NCI-H460 (cell line): ENCODE measurements around the gene VPREB1. TPM values are rescaled to one million over a fixed set of nuclear protein-coding genes. Genes with fewer than 3 reads are reported as not detected.
"Not testable (repeated sequence)": the region's sequence is repeated elsewhere in the genome, so short reads cannot be mapped to it uniquely, and the experiment has no call there.

Source experiments
- DNase-seq: peaks from one replicate; pipeline ENCODE4 v3.0.0-alpha.2; 2016; ENCODE audit warnings: low read depth; ENCODE audit errors: extremely low read depth
- total RNA-seq: library from RNA; depleted of rRNA; stranded (reverse); fragments of >200 nt; shearing (Covaris generic); gene quantifications from 2 replicates; pipeline ENCODE4 v1.2.3, GENCODE V29; 2014

The VPREB1 gene
- total RNA-seq, 1 experiment from 2014 or later, result not detected

- DNase-seq, result no peak
Measured at GRCh38 chr22:22210889-22211833, 33.4 kb upstream of the VPREB1 start.

DNA sequence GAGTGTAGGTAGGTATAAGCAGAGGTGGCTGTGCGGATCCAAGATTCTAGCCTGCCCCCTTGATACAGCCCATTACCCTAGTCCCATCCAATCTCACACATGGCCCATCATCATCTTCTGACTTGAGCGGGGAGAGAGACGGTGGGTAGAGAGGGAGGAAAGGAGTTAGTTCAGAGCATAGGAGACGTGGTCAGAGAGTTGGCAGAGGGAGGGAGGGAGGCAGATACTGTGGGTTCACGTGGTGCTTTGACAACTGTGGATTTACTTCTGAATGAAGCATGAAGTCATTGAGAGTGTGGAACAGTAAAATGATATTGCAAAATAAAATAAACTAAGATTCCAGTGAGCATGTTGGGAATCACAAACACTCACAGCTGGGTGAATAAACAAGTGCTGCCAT is 31.4 kb upstream of the VPREB1 start:
- no peak for DNase-seq

GRCh38 chr22:22214819-22215329 is 29.7 kb upstream of the VPREB1 start:
- DNase-seq, result no peak

DNA sequence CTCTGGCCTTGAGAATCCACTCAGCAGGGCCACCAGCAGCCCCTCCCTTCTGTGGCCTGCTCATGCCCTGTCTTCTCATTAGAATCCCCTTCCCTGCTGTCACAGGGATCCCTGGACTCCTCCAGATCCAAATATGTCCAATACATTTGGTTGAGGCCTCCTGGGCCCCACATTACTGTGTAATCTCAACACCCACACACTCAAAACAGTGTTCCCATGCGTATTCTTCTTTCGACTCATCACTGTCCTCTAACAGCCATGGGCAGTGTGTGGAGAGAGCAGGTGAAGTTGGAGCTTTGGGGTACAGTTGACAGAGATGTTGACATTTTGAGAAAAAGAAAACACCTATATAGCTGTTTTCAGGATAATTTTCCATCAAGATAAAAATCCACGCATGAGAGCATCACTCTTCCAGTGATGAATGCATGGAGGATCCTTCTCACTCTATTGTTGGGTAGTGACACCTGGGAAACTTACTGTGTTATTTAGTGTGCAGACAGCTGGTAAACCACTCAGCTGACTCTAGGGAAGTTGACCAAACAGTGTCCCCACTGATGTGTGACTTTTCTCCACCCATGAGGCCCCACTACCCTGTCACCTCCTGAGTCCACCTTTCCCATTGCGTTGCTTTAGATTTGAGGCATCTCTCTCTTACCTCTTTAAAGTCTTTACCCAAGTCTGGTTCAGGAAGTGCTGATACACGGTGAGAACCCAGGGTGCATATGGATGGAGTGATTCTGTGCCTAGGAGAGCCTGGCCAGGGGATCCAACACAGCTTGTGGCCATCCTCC is 28.7 kb upstream of the VPREB1 start:
- DNase-seq, result no peak

DNA sequence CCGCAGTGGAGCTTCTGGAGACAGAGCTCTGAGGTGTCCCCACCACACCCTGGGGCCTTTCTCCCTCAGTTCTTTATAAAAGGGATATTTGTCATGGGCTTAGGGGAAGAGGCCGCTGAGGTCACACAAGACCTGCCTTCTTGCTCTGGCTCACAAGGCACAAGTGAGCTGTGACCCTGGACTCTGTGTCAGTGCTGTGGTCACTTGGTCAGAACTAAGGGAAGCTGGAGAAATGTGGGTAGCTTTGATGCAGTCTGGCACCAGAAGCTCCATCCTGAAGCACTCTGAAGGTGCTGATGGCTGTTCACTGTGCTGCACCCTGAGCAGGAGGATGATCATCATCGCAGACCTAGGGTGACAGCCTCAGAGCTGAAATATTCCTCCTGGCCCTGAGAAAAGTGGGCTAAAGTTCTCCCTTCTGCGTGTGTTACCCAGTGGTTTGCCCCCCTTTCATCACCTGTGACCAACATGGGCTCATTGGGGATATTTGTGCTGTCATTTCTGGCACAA is 28.1 kb upstream of the VPREB1 start:
- DNase-seq, result no peak

- no peak for DNase-seq
Measured at GRCh38 chr22:22218302-22218701, 26.3 kb upstream of the VPREB1 start.

DNA sequence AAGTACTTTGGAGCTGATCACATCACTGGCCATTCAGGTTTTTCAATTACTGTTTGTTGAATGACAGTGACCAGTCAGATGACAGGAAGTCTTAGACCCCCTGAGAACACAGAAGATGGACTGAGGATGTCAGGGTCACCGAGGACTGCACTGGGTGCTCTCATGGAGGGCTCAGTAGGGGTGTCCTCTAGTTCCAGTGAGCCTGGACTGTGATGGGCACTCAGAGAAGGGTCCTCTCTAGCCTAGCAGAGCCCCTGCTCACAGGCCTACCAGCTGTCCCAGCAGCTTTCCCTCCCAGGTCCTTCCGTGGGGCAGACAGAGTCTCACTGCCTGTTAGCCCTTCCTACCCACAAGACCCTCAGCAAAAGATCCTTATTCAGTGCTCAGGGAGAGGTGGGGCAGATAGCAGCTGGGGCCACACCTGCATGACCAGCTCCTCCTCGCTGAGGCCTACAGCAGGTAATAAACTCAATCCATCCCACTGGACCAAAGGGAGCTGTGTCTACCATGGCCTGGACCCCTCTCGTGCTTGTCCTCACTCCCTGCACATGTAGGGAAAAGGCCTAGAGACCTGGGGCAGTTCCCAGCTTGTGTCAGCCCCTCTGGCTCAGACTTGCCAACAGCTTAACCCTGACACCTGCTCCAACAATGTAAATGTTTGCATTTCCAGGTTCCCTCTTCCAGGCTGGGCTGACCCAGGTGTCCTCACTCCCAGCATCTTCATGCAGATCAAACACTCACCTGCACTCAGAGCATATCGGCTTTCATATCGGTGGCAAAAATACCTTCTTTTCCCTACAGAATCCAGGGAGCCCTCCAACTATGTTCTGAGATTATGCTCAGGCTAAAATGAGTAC is 25.2 kb upstream of the VPREB1 start:
- DNase-seq, result no peak

DNA sequence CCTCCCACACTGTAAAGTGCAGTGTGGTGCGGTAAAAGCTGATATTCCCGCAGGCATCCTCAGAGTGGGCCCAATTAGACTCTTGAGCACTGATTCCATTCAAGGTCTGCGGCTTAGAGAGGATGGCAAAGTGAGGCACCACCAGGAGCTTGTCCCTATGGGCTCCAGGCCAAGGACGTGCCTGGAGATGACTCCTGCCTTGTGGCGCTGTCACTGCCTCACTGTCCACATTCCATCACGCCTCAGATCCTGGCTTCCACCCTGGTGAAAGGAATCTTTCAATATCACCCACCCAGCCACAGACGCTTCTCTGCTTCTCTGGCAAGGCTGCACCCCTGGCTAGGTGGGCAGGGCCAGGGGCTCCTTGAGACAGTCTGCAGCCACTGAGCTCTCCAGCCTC is 23.5 kb upstream of the VPREB1 start:
- DNase-seq, result not testable (repeated sequence)

DNA sequence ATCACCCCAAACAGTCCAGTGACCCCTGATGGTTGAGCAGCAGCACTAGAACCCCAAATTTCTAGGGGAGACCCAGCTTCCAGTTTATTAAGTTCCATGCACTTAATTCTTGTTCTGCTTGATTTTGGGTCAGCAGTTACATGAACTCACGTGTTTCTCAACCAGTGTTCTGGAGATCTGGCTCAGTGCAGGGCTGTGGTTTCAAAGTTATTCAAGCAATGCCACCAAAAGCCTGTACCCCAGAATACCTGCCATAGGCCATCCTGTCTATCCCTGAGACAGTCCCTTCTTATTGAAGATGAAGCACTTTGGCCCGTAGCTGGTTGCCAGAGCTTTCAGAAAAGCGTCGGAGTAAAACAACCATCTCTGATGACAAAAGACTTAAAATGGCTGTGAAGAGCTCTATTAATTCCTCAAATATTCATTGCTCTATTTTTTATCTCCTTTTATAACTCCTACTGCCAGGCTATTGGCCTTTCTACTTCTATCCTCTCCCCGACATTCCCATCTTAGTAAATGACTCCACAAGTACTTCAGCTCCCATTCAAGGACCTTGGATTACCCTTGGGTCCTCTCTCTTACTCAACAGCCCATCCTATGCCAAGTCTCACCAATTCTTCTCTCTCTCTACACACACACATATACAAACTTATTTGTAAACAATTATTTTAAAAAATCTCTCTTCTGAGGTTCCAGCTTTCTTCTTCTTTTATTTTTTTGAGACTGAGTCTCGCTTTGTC is 18.0 kb upstream of the VPREB1 start:
- DNase-seq, result no peak

DNA sequence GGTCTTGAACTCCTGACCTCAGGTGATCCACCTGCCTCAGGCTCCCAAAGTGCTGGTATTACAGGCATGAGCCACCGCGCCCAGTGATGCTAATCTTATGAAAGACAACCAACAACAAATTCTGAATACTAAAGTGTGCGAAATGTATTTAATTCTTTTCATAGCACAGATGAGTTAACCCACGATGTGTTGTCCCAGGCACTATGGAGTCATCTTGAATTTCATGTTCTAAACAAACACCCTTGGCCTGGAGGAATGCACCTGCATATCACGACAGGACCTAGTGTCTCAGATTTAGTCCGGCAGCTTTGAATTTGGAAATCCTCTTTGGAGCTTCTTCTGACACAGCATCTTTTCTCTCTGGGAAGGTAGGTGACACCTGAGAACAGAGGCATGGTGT is 16.2 kb upstream of the VPREB1 start:
- DNase-seq, result no peak

DNA sequence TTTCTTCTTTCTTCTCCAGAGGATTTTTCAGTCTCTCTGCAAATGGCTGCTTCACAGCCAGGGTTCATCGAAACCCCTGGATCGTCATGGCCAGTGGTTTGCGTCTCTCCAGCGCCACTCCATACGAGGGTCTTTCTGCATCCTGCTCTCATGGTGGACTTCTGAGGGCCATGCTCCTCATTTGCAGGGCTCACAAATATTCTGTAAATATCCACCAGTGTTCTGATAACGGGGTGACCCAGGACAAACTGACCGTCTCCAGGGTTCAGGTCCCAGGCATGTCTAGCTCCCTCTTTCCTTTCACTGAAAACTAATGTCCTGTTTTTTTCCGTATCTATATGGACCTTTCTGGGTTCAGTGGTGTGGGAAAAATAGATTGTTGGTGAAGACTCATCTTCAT is 15.7 kb upstream of the VPREB1 start:
- no peak for DNase-seq

GRCh38 chr22:22229683-22230420 is 14.7 kb upstream of the VPREB1 start:
- DNase-seq, result no peak

- no peak for DNase-seq
Measured at GRCh38 chr22:22230438-22230837, 14.1 kb upstream of the VPREB1 start.

DNA sequence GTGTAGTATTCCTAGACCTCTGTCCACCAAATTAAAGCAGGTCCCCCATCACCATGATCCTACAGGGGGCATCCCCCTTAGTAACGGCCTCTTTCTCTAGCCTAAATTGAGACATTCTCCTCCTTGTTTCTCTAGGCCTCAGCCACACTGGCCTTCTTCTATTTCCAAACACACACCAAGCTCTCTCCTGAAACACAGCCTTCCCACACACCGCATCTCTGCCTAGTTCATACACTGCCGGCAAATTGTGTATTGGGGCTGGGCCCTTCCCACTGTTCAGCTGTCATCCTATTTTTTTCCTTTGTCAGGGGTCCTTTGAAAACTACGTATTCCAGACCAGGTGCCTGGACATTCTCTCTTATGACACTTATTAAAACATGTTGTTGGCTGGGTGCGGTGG is 11.5 kb upstream of the VPREB1 start:
- no peak for DNase-seq

- no peak for DNase-seq
Measured at GRCh38 chr22:22235558-22235957, 9.0 kb upstream of the VPREB1 start.

GRCh38 chr22:22237521-22237920 is 7.1 kb upstream of the VPREB1 start:
- no peak for DNase-seq

- no peak for DNase-seq
Measured at GRCh38 chr22:22239311-22239939, 5.2 kb upstream of the VPREB1 start.

DNA sequence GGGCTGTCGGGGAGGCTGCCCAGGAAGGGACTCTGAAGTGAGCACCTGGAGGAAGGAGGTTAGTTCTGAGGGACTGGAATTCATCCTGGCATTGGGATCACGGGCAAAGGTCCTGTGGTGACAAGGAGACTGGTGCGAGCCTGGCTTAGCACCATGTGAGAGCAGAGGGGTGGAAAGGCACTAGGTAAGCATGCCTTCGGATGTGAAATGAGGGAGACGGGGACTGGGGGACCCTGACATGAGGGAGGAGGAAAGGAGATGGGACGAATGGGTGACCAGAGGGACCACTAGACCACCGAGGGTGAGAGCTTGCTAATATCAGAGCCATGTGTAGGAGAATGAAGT is 3.1 kb upstream of the VPREB1 start:
- DNase-seq, result no peak

- DNase-seq, result no peak
Measured at GRCh38 chr22:22242488-22242887, 2.1 kb upstream of the VPREB1 start.
